DMS114 treated with DMSO at 0.1 percent for 48 hours (cell line): ENCODE data around the gene CALN1.
"Not testable (repeated sequence)": the region's sequence is repeated elsewhere in the genome, so short reads cannot be mapped to it uniquely, and the experiment has no call there.

Source experiments
- DNase-seq: peaks from one replicate; lab custom pipeline; 2025; ENCODE audit not compliant: unreplicated experiment; lab: John Stamatoyannopoulos, UW

CALN1 gene

DNA sequence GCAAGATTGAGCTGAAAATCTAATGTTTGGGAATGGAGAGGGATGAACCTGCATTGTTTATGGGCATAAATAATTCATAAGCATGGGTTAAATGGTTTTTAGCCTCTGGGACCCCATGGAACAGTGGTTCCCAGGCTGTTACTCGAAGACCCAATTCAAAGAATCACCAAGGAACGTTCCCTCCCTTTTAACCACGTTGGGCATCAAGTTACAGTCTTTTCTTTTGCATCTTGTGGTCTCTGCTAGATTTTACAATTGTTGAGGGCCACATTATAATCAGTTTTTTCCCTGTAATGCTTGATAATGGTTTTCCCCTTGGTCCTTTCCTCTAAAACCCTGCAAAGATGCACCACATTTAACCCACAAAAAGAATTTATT is 2.5 kb downstream of the CALN1 start:
- no peak for DNase-seq

DNA sequence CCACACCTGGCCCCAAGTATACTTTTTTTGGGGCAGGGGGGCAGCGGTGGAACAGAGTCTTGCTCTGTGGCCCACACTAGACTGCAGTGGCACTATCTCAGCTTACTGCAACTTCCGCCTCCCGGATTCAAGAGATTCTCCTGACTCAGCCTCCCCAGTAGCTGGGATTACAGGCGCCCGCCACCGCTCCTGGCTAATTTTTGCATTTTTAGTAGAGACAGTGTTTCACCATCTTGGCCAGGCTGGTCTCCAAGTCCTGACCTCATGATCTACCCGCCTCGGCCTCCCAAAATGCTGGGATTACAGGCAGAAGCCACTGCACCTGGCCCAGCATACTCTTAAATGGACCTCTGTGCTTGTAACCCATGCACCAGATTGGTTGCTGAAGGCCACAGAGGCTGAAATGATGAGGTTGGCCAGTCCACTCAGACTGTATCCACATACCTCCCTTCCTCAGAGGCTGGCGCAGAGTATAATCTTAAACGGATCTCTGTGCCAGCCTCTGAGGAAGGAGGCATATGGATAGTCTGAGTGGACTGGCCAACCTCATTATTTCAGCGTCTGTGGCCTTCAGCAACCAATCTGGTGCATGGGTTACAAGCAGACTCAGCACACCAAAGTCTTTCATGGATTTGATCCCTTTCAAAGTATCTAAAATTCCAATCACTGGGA is 3.0 kb downstream of the CALN1 start:
- DNase-seq = no peak

GRCh38 chr7:72406820-72407403 is 5.2 kb downstream of the CALN1 start:
- DNase-seq = no peak

- no peak for DNase-seq
Measured at GRCh38 chr7:72405871-72406270, 6.3 kb downstream of the CALN1 start.

DNA sequence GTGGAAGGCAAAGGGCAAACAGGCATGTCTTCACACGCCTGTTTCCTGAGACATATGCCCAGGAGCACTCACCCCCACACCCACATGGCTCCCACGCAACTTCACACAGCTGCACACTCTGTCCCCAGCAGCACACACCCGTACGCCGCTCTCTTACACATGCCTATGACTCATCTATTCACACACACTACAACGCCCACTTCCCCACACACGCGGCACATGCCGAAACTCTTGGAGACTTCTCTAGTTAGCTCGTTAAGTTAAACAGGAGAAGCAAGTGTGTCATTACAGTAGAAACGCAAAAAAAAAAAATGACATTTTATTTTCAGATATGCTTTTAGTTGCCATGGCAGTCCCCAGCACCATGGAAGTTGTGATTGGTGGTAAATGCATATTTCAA is 6.7 kb downstream of the CALN1 start:
- DNase-seq = no peak

GRCh38 chr7:72404743-72405142 is 7.4 kb downstream of the CALN1 start:
- DNase-seq = no peak

GRCh38 chr7:72403458-72404076 is 8.6 kb downstream of the CALN1 start:
- DNase-seq = no peak

GRCh38 chr7:72394016-72394415 is 18.1 kb downstream of the CALN1 start:
- no peak for DNase-seq

GRCh38 chr7:72391821-72392377 is 20.2 kb downstream of the CALN1 start:
- DNase-seq = no peak

- DNase-seq = no peak
Measured at GRCh38 chr7:72386118-72386517, 26.0 kb downstream of the CALN1 start.

GRCh38 chr7:72362246-72362645 is 49.9 kb downstream of the CALN1 start:
- no peak for DNase-seq

GRCh38 chr7:72345208-72345727 is 66.9 kb downstream of the CALN1 start:
- DNase-seq = no peak

GRCh38 chr7:72343991-72344390 is 68.1 kb downstream of the CALN1 start:
- no peak for DNase-seq

- DNase-seq = not testable (repeated sequence)
Measured at GRCh38 chr7:72343354-72343753, 68.8 kb downstream of the CALN1 start.

GRCh38 chr7:72337390-72338167 is 74.6 kb downstream of the CALN1 start:
- DNase-seq = no peak

GRCh38 chr7:72336632-72337389 is 75.3 kb downstream of the CALN1 start:
- DNase-seq = no peak

DNA sequence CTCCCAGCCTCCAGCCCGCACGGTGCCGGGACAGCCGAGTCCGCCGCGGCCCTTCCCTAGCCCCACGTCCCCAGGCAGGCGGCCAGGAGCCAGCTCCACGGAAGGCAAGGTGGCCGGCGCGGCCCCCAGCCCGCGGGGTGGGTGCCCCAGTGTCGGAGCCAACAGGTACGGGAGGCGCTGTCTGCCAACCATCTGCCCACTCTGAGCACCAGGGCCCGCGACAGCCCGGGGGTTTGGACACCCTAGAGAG is 75.8 kb downstream of the CALN1 start:
- no peak for DNase-seq

- no peak for DNase-seq
Measured at GRCh38 chr7:72335561-72336381, 76.4 kb downstream of the CALN1 start.

DNA sequence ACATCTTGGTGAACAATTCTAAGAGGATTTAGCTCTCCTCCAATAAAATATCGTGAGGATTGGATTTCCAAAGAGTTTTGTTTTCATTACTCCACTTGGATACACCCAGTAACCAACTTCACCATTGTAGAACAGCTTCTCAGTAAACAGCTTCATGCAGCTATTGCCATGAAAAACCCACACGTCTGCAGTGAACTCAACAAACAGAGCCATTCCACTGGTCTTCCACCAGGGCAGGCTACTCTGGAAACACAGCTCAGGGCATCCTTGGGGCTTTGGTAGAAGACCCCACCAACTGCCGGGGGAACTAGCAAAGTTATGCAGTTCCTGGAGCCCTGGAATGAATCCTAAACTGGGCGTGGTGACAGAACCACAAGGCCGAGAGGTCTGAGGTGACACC is 77.4 kb downstream of the CALN1 start:
- no peak for DNase-seq

GRCh38 chr7:72334066-72334465 is 78.1 kb downstream of the CALN1 start:
- no peak for DNase-seq
